Measurements from ENCODE around the gene DENND4C.

DENND4C gene

DNA sequence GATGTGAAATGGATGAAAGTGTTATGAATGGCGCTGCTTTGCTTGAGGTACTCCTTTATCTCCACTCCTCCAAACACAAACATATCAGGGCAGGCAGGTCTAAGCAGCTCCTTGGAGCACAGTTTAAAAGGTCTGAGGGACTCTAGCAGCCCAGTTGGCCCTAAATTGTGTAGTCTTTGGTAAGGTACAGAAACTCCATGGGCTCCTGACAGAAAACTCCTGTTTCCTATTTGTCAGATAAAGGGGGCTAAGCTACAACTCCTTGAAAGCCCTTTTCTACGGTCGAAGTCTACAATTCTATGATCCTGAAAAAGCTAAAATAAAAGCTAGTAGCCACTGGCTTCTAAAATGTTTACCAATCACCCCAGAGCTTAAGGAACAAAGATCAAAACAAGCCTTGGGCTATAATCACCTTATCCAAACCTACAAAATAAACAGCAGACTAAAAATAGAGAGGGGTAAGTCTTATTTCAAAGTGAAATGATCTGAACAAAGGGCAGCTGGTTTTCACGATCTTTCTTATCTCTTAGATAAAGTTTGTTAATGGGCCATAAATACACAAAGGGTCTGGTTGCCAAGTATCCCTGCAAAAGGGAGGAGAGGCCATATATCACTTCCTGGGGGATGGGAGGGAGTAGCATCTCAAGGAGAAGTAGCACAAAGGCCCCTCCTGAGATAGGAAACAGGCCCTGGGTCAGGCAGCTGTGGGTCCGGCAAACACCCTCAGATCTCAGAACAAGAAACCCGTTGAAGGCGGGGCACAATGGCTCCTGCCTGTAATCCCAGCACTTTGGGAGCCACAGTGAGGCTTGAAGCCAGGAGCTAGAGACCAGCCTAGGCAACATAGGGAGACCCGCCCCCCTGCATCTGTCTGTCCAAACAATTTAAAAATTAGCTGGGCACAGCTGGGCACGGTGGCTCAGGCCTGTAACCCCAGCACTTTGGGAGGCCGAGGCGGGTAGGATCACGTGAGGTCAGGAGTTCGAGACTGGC, 28.3 kb upstream of the DENND4C start (continued):
- TF ChIP-seq KLF17 (tag by site-specific recombination; IDR thresholded peaks at IDR 0.05) (peak; percentile 66), ZNF561 (tag by site-specific recombination; IDR thresholded peaks at IDR 0.05; ENCODE audit: borderline replicate concordance) (no peak), ZNF785 (tag by site-specific recombination; IDR thresholded peaks at IDR 0.05) (no peak), ZNF610 (tag by site-specific recombination; IDR thresholded peaks at IDR 0.05; ENCODE audit: borderline replicate concordance) (peak; percentile 36; the same call in 1 of the 2 replicates), PATZ1 (tag by site-specific recombination; IDR thresholded peaks at IDR 0.05) (no peak), ZNF202 (tag by site-specific recombination; IDR thresholded peaks at IDR 0.05; ENCODE audit: borderline replicate concordance) (no peak), ZNF248 (tag by site-specific recombination; IDR thresholded peaks at IDR 0.05) (no peak), ZNF140 (tag by site-specific recombination; IDR thresholded peaks at IDR 0.05) (no peak), ZNF658 (tag by site-specific recombination; IDR thresholded peaks at IDR 0.05) (no peak), ZNF747 (tag by site-specific recombination; IDR thresholded peaks at IDR 0.05) (no peak), ZNF621 (tag by site-specific recombination; IDR thresholded peaks at IDR 0.05) (no peak)
- TF ChIP-seq, protein P1, sequence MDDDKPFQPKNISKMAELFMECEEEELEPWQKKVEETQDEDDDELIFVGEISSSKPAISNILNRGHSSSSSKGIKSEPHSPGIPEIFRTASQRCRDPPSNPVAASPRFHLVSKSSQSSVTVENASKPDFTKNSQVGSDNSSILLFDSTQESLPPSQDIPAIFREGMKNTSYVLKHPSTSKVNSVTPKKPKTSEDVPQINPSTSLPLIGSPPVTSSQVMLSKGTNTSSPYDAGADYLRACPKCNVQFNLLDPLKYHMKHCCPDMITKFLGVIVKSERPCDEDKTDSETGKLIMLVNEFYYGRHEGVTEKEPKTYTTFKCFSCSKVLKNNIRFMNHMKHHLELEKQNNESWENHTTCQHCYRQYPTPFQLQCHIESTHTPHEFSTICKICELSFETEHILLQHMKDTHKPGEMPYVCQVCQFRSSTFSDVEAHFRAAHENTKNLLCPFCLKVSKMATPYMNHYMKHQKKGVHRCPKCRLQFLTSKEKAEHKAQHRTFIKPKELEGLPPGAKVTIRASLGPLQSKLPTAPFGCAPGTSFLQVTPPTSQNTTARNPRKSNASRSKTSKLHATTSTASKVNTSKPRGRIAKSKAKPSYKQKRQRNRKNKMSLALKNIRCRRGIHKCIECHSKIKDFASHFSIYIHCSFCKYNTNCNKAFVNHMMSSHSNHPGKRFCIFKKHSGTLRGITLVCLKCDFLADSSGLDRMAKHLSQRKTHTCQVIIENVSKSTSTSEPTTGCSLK (tag by site-specific recombination; IDR thresholded peaks at IDR 0.05) = no peak

DNA sequence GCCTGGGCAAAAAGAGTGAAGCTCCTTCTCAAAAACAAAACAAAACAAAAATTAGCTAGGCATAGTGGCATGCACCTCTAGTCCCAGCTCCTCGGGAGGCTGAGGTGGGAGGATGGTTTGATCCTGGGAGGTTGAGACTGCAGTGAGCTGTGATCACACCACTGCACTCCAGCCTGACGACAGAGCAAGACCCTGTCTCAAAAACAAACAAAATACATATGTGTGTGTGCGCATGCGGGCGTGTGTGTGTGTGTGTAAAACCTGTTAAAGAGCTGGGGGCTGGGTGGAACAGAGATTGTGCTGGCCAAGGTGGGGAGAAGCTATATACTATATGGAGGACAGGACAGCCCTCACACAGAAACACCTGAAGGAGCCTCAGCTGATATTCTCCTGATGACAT, 27.4 kb upstream of the DENND4C start:
- POLR2A ChIA-PET = interaction anchor here (0.7 to 3.2 kb wide), 3 partner anchors 27 to 154 kb away, joined by 3 to 14 read pairs (median 4); partner anchors contain the start of genes DENND4C and RRAGA
- H3K4me1 ChIP-seq (ENCODE audit: control insufficient read depth, insufficient read depth, low read length) = peaks cover 10% of the 10 kb centered on the region; the same call in 1 of the 2 replicates
- H3K36me3 ChIP-seq (ENCODE audit: control insufficient read depth in 2 of 2, insufficient read depth in 1 of 2, low read length in 2 of 2) = no peaks in the 10 kb centered on the region
- CTCF ChIA-PET = interaction anchor here (0.6 kb wide), 1 partner anchor 46 kb away, joined by 5 read pairs; no protein-coding TSS in a partner anchor
- peak overlapping the region; percentile 84; the same call in 1 of the 2 replicates for H3K27ac ChIP-seq (ENCODE audit: extremely low read depth, low read depth, low read length)
- H3K4me3 ChIP-seq (ENCODE audit: low read depth, low read length) = no peak overlapping the region
- H3K9me3 ChIP-seq (ENCODE audit: control insufficient read depth, insufficient read depth, low read depth, low read length) = no peaks in the 10 kb centered on the region
- TF ChIP-seq, protein P1 (tag by site-specific recombination; IDR thresholded peaks at IDR 0.05) = no peak
- TF ChIP-seq ZNF292 (tag by site-specific recombination; IDR thresholded peaks at IDR 0.05; ENCODE audit: borderline replicate concordance, low read depth) (no peak), ZNF423 (tag by site-specific recombination; IDR thresholded peaks at IDR 0.05) (no peak), ZNF175 (tag by site-specific recombination; IDR thresholded peaks at IDR 0.05) (no peak), ZNF37A (tag by site-specific recombination; IDR thresholded peaks at IDR 0.05) (no peak), HOXA7 (CRISPR knock-in tag; IDR thresholded peaks at IDR 0.05; ENCODE audit: borderline replicate concordance) (no peak), REPIN1 (tag by site-specific recombination; IDR thresholded peaks at IDR 0.05; ENCODE audit: low read depth) (no peak), TCF7L2 (IDR thresholded peaks at IDR 0.05; ENCODE audit: borderline replicate concordance, low read depth, low read length) (no peak), SETDB1 (IDR thresholded peaks at IDR 0.05; ENCODE audit: insufficient read length, low read length) (no peak), MEIS1 (CRISPR knock-in tag; IDR thresholded peaks at IDR 0.05; ENCODE audit: borderline replicate concordance) (no peak), ZNF23 (tag by site-specific recombination; IDR thresholded peaks at IDR 0.05; ENCODE audit: borderline replicate concordance) (no peak), FEZF1 (tag by site-specific recombination; IDR thresholded peaks at IDR 0.05) (no peak), ZNF155 (tag by site-specific recombination; IDR thresholded peaks at IDR 0.05) (no peak), ZNF654 (tag by site-specific recombination; IDR thresholded peaks at IDR 0.05; ENCODE audit: low read depth) (no peak)
- TF ChIP-seq, protein P2, sequence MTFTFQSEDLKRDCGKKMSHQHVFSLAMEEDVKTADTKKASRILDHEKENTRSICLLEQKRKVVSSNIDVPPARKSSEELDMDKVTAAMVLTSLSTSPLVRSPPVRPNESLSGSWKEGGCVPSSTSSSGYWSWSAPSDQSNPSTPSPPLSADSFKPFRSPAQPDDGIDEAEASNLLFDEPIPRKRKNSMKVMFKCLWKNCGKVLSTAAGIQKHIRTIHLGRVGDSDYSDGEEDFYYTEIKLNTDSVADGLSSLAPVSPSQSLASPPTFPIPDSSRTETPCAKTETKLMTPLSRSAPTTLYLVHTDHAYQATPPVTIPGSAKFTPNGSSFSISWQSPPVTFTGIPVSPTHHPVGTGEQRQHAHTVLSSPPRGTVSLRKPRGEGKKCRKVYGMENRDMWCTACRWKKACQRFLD (tag by site-specific recombination; IDR thresholded peaks at IDR 0.05) = no peak
